Stimulated activated CD4-positive, alpha-beta T cell treated with anti-CD3 and anti-CD28 coated beads, Interleukin-1b, Interleukin-23, amount 100 ng/mL, for 24 hours (primary cell): ENCODE data around the gene CDK18.

ENCODE experiments used
- DNase-seq, 4 experiments: peaks; one replicate each; pipeline ENCODE4 v3.0.0-alpha.2; 2020; ENCODE audit warnings: low read depth in 4 of 4, low spot score in 1 of 4

Gene CDK18

GRCh38 chr1:205568135-205568468, 63.6 kb downstream of the CDK18 start:
- no peak for DNase-seq

- DNase-seq, result no peak
These were observed 64.2 kb downstream of the CDK18 start for GRCh38 chr1:205568469-205569361.

- DNase-seq, result no peak
These were observed 65.1 kb downstream of the CDK18 start for GRCh38 chr1:205569411-205570172.

- no peak for DNase-seq
These were observed 65.7 kb downstream of the CDK18 start for GRCh38 chr1:205570173-205570501.

GRCh38 chr1:205570796-205571537, 66.5 kb downstream of the CDK18 start:
- DNase-seq, result no peak

- DNase-seq, result no peak
These were observed 67.3 kb downstream of the CDK18 start for GRCh38 chr1:205571747-205572146.

GRCh38 chr1:205572421-205572820, 68.0 kb downstream of the CDK18 start:
- DNase-seq, result no peak

- DNase-seq, result no peak
These were observed 70.9 kb downstream of the CDK18 start for GRCh38 chr1:205575294-205575885.

- no peak for DNase-seq
These were observed 71.5 kb downstream of the CDK18 start for GRCh38 chr1:205576011-205576410.

GRCh38 chr1:205576805-205577761, 72.6 kb downstream of the CDK18 start:
- no peak for DNase-seq

GRCh38 chr1:205577874-205578658, 73.6 kb downstream of the CDK18 start:
- no peak for DNase-seq

- DNase-seq, result no peak
These were observed 74.5 kb downstream of the CDK18 start for GRCh38 chr1:205578780-205579571.

GRCh38 chr1:205579711-205580110, 75.2 kb downstream of the CDK18 start:
- DNase-seq, result no peak

- no peak for DNase-seq
These were observed 75.9 kb downstream of the CDK18 start for GRCh38 chr1:205580140-205580922.

- DNase-seq, result no peak
These were observed 76.4 kb downstream of the CDK18 start for GRCh38 chr1:205580923-205581180.

- no peak for DNase-seq
These were observed 77.0 kb downstream of the CDK18 start for GRCh38 chr1:205581321-205581980.

GRCh38 chr1:205582046-205582445, 77.6 kb downstream of the CDK18 start:
- DNase-seq, result no peak
